HG03139 (cell line): ENCODE results near the gene ZFP62.

ENCODE experiments used
- ATAC-seq: cut with Tn5 transposase; IDR thresholded peaks from one replicate; pipeline ENCODE4 v1.9.1; 2021; ENCODE audit not compliant: unreplicated experiment

Gene ZFP62

DNA sequence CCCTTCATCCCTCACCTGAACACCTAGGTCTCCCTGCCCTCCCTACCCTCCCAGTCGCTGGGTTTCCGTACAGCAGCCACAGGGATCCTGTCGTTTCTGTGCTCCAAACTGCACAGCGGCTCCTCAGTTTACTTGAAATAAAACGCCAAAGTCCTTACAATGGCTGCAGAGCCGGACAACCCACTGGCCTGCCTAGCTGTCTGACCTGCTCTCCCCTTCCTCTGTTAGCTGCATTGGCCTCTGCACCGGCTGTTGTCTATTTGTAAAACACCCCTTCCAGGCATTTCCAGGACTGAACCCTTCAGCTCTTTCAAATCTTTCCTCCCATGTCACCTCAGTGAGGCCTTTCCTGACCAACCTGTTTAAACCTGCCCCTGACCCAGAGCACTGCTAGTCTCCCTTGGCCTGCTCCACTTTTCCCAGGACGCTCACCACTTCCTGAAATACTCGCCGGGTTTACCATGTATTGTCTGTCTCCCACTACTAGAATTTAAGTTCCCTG lies 49.4 kb downstream of the ZFP62 start:
- no peak for ATAC-seq

DNA sequence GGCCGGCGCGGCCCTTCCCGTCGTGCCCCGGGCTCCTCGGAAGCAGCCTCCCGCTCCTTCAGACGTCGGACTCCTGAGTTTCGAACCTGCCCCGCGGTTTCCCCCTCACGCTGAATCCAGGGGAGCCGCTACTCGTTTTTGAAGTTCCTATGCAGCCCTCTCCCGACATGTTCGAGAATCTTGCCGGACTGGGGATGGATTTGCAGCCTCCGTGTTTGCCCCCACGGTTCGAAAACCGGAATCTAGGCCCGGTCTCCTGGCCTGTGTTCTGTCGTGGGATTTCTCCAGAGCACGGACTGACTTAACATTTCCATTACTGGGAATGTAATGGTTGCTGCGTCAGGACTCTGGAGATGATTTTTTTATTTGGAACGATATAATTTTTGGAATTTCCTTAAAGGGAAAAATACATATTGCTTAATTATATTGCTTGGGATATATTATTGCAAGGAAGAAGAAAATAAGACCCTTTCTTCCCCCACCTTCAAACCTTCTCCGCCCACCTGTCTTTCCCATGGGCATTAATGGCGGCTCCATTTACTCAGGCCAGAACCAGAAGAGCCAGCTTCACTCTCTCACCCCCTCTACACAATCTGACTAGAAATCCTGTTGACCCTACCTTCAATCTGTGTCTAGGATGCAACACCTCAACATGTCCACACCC lies 50.0 kb downstream of the ZFP62 start:
- no peak for ATAC-seq

DNA sequence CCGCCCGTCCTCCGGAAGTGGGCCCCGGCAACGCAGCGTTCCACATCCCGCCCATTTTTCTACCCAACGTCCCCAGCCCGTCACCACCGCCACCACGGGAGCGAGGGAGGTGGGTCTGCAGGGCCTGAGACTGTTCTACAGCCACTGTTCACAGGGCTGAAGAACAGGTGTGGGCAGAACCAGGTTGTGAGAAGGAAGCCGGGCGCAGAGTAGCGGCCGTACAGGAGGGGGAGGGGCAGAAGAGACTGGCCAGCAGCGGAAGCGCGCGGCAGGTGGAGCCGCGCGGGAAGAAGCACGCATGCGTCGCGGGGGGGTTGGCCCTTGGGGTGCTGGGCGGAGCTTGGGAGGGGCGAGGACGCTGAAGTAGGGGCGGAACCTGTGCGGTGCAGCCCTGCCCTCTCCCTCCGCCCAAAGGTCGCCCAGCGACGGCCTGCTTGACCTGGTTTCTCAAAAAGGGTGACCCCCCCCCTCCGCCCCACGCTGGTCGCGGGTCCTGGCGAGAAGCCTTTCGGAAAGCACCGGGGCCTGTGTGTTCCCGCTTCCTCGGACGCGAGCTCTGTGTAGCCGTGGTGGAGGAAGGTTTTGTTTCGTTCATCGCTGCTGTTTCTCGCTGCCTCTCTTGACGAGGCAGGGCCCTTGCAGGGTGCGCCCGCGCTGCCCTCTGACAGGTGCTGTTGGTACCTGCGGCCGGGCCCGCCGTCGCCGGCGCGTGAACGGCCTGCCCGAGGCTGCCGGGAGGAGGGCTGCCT lies 50.7 kb downstream of the ZFP62 start:
- ATAC-seq = peak; percentile 61

DNA sequence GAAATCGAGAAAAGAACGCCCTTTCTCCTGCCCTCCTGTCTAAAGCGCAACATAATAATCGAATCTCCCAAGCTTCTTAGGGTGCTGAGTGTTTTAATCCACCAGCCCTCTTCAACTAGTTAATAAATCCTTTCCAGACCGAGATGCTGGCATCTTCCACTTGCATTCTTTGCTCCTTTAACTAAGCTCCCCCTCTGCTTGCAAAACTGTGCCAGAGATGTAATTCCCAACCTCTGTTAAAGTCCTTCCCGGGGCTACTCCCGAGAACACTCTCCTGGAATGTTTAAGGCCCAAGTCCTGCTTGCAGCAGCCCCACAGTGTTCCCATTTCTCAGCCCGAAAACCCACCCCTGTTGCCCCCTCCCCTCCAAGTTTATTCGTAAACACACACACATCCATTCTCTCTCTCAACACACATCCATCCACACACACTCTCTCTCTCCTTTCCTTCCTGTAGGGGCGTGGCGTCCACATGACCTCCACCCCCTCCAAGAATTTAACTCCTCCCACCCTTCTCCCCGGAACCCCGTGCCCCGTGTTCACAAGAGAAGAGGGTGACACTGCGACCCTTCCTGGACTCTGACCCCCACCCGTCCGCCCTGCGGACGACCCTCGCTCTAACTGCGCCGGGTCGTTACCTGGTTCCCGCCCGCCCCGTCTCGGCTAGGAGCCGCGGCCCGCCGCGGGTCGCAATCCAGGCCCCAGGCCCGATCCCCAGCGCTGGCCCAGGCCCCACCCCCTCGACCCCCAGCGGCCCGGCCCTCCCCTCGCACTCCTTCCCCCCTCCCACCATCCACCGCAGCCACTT lies 51.5 kb downstream of the ZFP62 start:
- peak; percentile 49 for ATAC-seq

DNA sequence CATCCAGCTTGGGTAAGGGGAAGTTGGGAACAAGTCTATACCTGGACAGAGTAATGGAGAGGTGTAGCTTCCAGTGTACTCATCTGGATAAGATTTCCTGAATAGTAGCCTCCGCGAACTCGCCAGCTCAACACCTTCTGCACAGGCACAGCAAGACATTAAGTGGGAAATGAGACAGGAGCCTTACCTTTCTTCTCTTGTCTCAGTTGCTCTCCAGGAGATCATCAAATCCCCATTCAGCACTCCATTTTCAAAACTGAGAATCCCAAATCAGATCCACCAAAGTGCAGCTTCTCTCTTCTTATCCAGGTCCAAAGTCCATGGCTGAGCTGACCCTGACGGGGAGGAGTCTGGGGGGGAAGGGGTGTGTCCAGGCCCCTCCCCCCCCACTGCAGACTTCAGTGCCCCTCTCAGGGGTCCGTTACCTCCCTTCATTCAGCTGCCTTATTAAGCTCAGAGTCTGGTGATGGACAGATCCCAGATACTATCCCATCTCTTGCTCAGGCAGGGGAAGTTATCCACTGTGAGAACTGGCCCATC lies 52.5 kb downstream of the ZFP62 start:
- ATAC-seq = no peak

DNA sequence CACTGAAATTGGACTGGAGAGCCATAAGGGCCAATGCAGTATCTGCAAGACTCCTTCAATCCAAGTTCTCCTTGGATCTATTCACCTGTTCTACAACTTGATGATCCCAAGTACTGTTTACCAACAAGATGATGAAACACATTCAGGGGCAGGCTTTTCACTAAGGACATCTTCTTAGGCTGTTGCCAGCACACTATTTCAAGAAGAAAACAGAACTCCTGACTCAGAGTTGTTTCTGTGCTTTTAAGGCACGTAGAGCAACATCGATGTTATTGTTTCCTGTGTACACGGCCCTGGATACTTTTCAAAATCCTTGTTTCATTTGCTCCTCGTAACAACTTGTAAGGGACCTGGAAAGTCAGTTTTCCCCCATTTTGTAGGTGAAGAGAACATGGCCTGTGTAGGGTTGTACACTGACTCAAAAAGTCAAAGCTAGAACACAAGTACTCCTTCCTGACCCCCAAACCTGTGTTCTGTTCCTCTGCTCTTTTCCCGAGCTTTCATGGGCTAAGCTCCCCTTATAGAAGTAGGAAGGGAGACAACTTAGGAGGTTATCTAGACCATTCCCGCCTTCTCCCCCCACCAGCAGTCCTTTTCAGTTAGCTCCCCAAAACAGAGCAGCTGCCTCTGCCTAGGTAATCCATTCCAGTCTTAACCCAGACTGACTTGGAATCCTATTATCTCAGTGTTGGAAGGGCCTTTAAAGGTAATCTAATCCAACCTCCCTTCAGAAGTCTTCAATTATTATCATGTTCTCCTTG lies 53.2 kb downstream of the ZFP62 start:
- ATAC-seq = no peak

DNA sequence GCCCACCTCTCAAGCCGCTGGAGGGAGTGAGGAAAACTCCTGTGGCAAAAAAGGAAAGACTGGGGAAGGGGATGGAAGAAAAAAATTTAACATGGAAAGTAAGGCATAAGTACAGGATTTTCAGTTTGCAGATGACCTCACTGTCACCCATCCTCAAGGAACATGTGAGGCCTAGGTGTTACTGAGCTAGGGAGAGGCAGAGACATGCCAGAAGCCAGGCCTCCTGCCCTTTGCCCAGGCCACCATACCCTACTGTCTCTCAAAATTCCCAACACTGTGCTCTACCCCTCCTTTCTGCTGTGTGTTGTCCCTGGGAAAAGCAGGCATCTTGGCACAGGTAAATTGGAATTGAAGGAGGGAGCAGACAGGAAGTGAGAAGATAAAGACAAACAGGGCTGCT lies 54.0 kb downstream of the ZFP62 start:
- ATAC-seq = no peak

DNA sequence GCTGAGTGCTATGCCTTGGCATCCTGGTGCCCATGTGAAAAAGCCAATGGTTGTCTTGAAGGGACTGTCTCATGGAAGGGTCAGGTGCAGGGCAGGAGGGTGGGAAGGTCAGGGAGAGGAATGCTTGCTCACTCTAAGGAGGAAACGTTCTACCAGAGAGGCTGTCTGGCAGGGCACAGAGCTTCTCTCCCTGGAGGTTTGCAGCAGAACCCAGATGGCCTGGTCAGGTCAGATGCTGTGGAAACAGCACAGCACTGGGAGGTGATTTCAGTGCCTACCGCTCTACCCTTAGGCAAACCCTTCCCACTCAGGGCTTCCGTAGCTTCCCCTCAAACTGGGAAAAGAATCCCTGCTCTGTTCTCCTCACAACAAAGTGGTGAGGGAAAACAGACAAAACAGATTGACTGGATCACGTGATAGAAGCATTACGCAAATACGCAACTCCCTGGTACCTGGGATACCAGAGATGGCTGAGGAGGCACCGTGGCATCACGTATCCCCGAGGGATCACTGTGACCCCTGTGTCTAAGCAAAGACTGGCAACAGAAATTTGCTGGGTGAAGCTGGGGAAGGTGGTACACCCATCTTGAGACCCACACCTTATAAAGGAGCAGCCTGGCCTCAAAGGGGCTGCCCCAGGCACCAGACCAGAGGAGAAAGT lies 54.6 kb downstream of the ZFP62 start:
- ATAC-seq = no peak

DNA sequence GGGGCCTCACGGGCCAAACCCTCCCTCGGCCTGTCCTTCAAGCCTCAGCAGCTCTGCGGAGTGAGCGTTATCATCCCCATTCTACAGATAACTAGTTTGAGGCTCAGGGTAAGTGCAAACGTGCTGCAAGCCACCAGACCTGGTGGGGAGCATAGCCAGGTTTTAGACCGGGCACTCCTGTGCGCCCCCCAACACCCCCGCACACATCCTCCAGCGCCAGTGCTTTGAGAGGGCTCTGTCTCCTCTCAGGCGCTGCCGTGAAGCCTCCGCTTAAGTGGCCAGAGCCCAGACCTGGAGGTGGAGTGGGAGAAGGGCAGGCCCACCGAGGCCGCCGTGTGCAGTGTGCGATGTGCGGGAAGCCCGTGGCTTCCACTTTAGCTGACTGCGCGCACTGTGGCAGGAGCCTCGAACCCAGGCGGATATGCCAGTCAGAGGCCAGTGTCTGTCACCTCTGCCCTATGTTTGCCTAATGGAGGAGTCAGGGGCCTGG lies 56.9 kb downstream of the ZFP62 start:
- ATAC-seq = no peak

DNA sequence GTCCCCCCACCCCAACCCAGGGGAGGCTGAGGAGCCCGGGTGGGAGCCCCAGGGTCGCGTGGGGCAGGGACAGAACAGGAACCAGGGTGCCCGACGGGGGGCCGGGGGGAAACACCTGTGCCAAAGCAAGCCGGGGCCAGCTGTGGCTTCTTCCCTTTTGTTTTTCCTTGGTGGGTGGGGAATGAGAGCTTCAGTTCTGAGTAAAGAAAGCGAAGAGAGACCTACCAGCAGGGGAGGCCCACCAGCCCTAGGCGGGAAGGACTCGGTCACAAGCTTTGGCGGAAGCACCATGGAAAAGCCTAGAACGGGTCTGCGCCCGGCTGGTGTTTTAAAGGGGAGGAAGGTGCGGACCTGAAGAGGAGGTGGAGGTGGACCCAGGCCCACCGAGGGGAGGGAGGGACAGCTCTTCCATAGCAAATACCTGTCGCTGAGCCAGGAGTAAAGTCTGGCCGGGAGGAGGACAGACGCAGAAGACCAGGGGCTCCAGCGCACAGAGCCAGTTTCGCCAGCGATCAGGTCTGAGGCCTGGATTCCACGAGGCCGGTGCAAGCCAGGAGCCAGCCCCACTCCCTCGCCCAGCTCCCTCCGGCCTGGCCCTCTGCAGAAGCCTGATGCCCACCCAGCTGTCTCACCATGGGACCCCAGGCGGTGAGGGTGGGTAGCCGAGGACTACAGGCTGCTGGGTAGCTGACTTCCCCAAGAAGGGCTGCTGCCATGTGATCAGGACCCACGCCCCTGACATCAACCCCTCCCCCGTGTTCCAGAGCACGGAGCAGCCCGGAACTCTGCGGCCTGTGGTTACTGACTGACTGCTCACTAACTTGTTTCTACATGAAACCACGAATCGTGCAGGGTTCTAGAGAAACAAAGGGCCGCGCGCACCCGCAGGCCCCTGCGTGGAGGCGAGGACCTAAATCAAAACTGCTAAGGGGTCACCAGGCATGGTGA lies 57.6 kb downstream of the ZFP62 start:
- ATAC-seq = peak; percentile 47

DNA sequence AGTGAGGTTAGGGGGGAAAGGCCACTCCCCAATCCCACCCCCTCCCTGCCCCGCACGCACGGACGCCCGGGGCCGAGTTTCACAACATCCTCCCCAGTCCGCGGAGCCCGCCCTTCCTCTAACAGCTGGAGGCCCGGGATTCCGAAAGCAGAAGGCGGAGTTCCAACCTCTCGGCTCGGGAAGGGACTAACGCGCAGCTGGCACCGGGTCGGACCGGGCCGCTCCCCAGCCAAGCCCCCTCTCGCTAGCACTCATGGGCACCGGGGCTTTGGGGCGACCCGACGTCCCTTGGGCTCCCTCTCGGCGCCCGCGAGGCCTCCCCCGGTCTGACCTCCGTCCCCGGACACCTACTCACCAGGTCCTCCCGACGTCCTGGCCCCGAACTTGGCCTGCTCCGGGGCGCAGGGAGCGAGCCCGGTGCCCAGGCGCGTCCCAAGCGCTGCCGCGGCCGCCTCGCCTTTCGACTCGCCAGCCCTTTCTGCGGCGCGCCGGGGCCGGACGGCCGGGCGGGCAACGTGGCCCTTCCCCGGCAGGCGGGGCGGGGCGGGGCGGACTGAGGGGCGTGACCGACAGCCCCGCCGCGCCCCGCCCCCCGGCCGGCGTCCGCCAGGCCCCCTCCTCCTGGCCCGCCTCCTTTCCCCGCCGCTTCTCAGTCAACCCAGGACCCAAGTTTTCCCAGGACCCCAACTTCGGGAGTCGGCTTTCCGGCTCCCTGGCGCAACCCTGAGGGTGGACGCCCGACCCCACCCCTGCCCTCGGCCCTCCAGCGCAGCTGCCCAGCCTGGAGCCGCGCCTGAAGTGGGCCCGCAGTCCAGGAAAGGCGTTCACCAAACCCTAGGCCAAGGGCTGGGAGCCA lies 58.5 kb downstream of the ZFP62 start, which contains the start of gene MGAT1:
Gene MGAT1, minus strand, starts transcription at position 482 of the 856 bp plus-strand sequence. CDS start 9,835 bp downstream, outside the sequence.
- peak; percentile 42 for ATAC-seq

DNA sequence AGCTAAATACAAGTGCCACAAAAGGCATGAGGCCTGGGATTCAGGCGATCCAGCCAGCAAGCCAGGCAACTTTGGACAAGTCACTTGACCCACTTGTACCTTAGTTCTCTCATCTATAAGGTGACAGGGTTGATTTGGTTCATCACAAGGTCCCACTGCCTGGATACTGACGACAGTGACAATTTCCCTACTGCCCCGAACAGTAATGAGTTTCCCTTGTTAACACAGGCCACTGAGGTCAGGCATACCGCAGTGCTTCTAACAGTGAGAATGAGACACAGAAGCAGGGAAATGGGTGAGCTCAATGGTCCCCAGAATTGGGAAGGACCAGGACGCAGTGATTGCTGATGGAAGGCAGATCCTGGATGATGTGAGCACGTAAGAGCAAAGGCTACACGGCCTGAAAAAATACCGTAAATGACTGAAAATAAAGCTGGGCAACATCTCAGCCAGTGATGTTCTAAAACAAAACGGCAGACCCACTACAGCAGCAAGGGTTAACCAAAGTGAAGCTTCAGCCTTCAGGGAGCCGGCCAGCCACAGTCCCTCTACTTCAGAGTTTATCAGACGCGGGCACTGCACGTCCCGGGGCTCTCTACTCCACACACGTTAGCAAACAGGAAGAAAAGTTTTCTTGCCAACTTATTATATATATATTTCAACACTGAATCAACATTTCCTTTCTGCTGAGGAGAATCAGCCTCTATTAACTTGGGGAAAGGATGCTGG lies 59.3 kb downstream of the ZFP62 start:
- no peak for ATAC-seq

DNA sequence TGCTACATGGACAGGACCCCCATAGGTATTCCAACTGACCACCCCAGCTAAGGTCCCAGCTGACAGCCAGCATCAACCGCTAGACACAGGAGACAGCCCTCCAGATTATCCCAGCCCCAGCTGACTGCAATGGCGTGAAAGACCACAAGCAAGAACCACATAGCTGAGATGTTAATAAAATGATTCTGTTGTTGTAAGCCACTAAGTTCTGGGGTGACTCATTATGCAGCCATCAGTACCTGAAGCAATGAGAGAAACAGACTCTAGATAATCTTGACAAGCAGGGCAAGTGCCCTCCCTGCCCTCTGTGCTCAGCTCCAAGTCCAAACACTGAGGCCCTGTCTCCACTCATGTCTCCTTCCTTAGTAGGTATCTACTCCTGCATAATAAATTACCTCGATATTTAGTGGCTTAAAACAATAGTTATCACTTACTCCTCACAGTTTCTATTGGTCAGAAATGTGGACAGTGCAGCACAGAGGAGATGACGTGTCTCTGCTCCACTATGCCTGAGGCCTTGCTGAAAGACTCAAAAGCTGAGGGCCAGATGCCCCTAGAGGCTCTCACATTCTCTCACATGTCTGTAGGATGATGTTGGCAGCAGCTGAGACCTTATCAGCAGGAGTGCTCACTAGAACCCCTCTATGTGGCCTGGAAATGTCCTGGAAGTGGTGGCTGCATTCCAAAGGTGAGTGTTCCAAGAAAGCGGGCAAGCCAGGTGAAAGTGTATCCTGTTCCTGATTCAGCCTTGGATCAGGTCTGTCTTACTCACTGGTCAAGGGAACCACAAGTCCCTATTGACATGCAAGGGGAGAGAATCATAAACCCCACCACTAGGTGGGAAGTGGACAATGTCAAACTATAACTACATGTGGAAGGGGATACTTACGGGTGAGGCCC lies 60.9 kb downstream of the ZFP62 start:
- ATAC-seq = no peak

DNA sequence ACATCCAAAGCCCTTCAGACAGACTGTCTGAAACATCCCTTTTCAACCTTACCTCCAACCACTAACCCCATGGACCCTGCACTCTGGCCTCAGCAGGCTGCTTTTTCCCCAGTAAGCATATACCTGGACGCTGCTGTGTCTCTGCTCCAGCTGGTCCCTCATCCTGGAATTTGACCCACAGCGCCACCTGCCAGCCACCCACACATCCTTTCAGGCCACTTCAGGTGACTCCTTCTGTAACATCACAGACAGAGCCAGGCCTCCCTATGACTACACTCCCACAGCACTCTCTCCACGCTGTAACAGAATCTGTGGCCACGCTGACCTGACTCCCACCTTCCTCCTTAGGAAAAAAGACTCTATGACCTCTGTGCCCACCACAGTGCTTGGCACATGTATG lies 61.9 kb downstream of the ZFP62 start:
- ATAC-seq = no peak

DNA sequence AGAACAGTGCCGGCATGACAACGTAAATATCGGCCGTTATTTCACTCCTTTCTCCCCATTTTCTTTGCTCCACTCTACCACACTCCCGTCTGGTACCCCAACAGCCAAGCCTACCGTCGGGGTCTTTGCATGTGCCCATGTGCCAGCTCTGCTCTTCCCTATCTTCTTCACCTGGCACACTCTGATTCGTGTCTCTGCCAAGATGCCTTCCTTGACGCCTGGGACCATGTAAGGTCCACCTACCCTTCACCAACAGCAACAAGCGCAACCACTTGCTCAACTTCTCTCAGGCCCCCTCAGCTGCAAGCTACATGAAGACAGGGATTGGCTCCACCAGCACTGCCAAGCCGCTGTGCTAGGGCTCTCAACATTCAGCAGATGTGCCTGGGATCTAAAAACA lies 62.9 kb downstream of the ZFP62 start:
- no peak for ATAC-seq
